HEK293 (cell line): ENCODE measurements around the gene ARHGAP25.

Experiments used
- CTCF ChIA-PET: fragments of 350-600 bp; formaldehyde crosslinking; extraction: SDS; loops from one replicate; lab custom pipeline; 2021; ENCODE audit warnings: antibody characterized with exemption; lab: Yijun Ruan, JAX
- POLR2A ChIA-PET: fragments of 300-600 bp; formaldehyde crosslinking; extraction: SDS; loops from one replicate; lab custom pipeline; 2020; ENCODE audit warnings: antibody characterized with exemption, inconsistent platforms; lab: Yijun Ruan, JAX
- H3K27ac ChIP-seq: fragments of 200-500 bp; sonication (Bioruptor generic); 2 replicates; pipeline ENCODE4 v1.5.1; 2014; ENCODE audit warnings: low read depth, low read length, control low read depth, inconsistent platforms; ENCODE audit errors: extremely low read depth
- H3K36me3 ChIP-seq, 2 experiments: fragments of 200-500 bp in 1 of 2; sonication (Bioruptor generic) in 1 of 2; 1 replicate in 1 of 2; 2 replicates in 1 of 2; pipeline ENCODE4 v1.5.1; 2014 to 2017; ENCODE audit warnings: inconsistent platforms in 2 of 2, low read length in 2 of 2; ENCODE audit not compliant: control insufficient read depth in 2 of 2, insufficient read depth in 1 of 2
- H3K4me1 ChIP-seq: fragments of 200-500 bp; sonication (Bioruptor generic); 2 replicates; pipeline ENCODE4 v1.5.1; 2014; ENCODE audit warnings: mild to moderate bottlenecking, low read length, inconsistent platforms; ENCODE audit not compliant: control insufficient read depth, insufficient read depth
- H3K4me3 ChIP-seq: 2 replicates; pipeline ENCODE4 v1.5.1; 2011; ENCODE audit warnings: low read depth, mild to moderate bottlenecking, control low read depth, low read length, moderate library complexity
- H3K9me3 ChIP-seq: fragments of 200-500 bp; sonication (Bioruptor generic); 2 replicates; pipeline ENCODE4 v1.5.1; 2014; ENCODE audit warnings: low read depth, low read length, inconsistent platforms; ENCODE audit not compliant: control insufficient read depth, insufficient read depth
- GLI4 ChIP-seq: fragments of 450-650 bp; formaldehyde crosslinking; IDR thresholded peaks from 2 replicates; pipeline ENCODE4 v1.5.1; 2016; ENCODE audit warnings: missing biosample characterization, missing genetic modification characterization
- MZF1 ChIP-seq: fragments of 450-650 bp; formaldehyde crosslinking; IDR thresholded peaks from 2 replicates; pipeline ENCODE4 v1.5.1; 2017; ENCODE audit warnings: missing biosample characterization, missing genetic modification characterization, borderline replicate concordance
- PATZ1 ChIP-seq: fragments of 450-650 bp; formaldehyde crosslinking; IDR thresholded peaks from 2 replicates; pipeline ENCODE4 v1.5.1; 2016; ENCODE audit warnings: missing biosample characterization, missing genetic modification characterization
- SETDB1 ChIP-seq: IDR thresholded peaks from one replicate; pipeline ENCODE4 v1.6.1; 2017; ENCODE audit warnings: mild to moderate bottlenecking, low read length, moderate library complexity, mixed read lengths; ENCODE audit not compliant: insufficient read length
- SP7 ChIP-seq: fragments of 450-650 bp; formaldehyde crosslinking; IDR thresholded peaks from 2 replicates; pipeline ENCODE4 v1.5.1; 2016; ENCODE audit warnings: missing biosample characterization, missing genetic modification characterization
- TSHZ1 ChIP-seq: fragments of 450-650 bp; formaldehyde crosslinking; IDR thresholded peaks from 2 replicates; pipeline ENCODE4 v1.5.1; 2016; ENCODE audit warnings: missing biosample characterization, missing genetic modification characterization, borderline replicate concordance
- ZBTB1 ChIP-seq: fragments of 450-650 bp; formaldehyde crosslinking; IDR thresholded peaks from 2 replicates; pipeline ENCODE4 v1.5.1; 2016; ENCODE audit warnings: missing biosample characterization, missing genetic modification characterization
- ZBTB21 ChIP-seq: fragments of 450-650 bp; formaldehyde crosslinking; IDR thresholded peaks from 2 replicates; pipeline ENCODE4 v1.5.1; 2017; ENCODE audit warnings: missing biosample characterization, missing genetic modification characterization
- ZFP37 ChIP-seq: fragments of 450-650 bp; formaldehyde crosslinking; IDR thresholded peaks from 2 replicates; pipeline ENCODE4 v1.5.1; 2016; ENCODE audit warnings: missing biosample characterization, missing genetic modification characterization
- ZNF221 ChIP-seq: fragments of 450-650 bp; formaldehyde crosslinking; IDR thresholded peaks from 2 replicates; pipeline ENCODE4 v1.5.1; 2017; ENCODE audit warnings: missing biosample characterization, missing genetic modification characterization, borderline replicate concordance
- ZNF248 ChIP-seq: fragments of 450-650 bp; formaldehyde crosslinking; IDR thresholded peaks from 2 replicates; pipeline ENCODE4 v1.5.1; 2017; ENCODE audit warnings: missing biosample characterization, missing genetic modification characterization
- ZNF26 ChIP-seq: fragments of 450-650 bp; formaldehyde crosslinking; IDR thresholded peaks from 2 replicates; pipeline ENCODE4 v1.5.1; 2016; ENCODE audit warnings: missing biosample characterization, missing genetic modification characterization
- ZNF311 ChIP-seq: fragments of 450-650 bp; formaldehyde crosslinking; IDR thresholded peaks from 2 replicates; pipeline ENCODE4 v1.5.1; 2017; ENCODE audit warnings: missing biosample characterization, missing genetic modification characterization, borderline replicate concordance
- ZNF341 ChIP-seq: fragments of 450-650 bp; formaldehyde crosslinking; IDR thresholded peaks from 2 replicates; pipeline ENCODE4; 2016; ENCODE audit warnings: low read depth, missing biosample characterization, missing genetic modification characterization
- ZNF354C ChIP-seq: fragments of 450-650 bp; formaldehyde crosslinking; IDR thresholded peaks from 2 replicates; pipeline ENCODE4 v1.5.1; 2016; ENCODE audit warnings: missing biosample characterization, missing genetic modification characterization, low read depth, borderline replicate concordance
- ZNF366 ChIP-seq: fragments of 450-650 bp; formaldehyde crosslinking; conservative IDR thresholded peaks from 2 replicates; pipeline ENCODE4 v1.5.1; 2016; ENCODE audit warnings: missing biosample characterization, missing genetic modification characterization
- ZNF510 ChIP-seq: fragments of 450-650 bp; formaldehyde crosslinking; IDR thresholded peaks from 2 replicates; pipeline ENCODE4 v1.5.1; 2018; ENCODE audit warnings: mild to moderate bottlenecking, missing genetic modification characterization, missing biosample characterization; ENCODE audit not compliant: insufficient replicate concordance
- ZNF571 ChIP-seq: fragments of 450-650 bp; formaldehyde crosslinking; IDR thresholded peaks from 2 replicates; pipeline ENCODE4 v1.5.0; 2017; ENCODE audit warnings: missing biosample characterization, missing genetic modification characterization
- ZNF621 ChIP-seq: fragments of 450-650 bp; formaldehyde crosslinking; IDR thresholded peaks from 2 replicates; pipeline ENCODE4 v1.5.1; 2017; ENCODE audit warnings: missing biosample characterization, missing genetic modification characterization
- ZNF654 ChIP-seq: fragments of 450-650 bp; formaldehyde crosslinking; IDR thresholded peaks from 2 replicates; pipeline ENCODE4 v1.5.1; 2016; ENCODE audit warnings: low read depth, missing biosample characterization, missing genetic modification characterization
- ZNF658 ChIP-seq: fragments of 450-650 bp; formaldehyde crosslinking; IDR thresholded peaks from 2 replicates; pipeline ENCODE4; 2016; ENCODE audit warnings: missing biosample characterization, missing genetic modification characterization
- ZNF692 ChIP-seq: fragments of 450-650 bp; formaldehyde crosslinking; IDR thresholded peaks from 2 replicates; pipeline ENCODE4 v1.5.1; 2016; ENCODE audit warnings: missing biosample characterization, missing genetic modification characterization
- ZNF768 ChIP-seq: fragments of 450-650 bp; formaldehyde crosslinking; IDR thresholded peaks from 2 replicates; pipeline ENCODE4 v1.5.1; 2018; ENCODE audit warnings: missing biosample characterization, mild to moderate bottlenecking, missing genetic modification characterization

ARHGAP25 gene

GRCh38 chr2:68838641-68839040 is 104.0 kb downstream of the ARHGAP25 start:
- H3K4me1 ChIP-seq: no peaks in the 10 kb centered on the region
- CTCF ChIA-PET: interaction anchor here (0.6 to 10.0 kb wide), 22 partner anchors 9 to 375 kb away, joined by 3 to 130 read pairs (median 4); no protein-coding TSS in a partner anchor

GRCh38 chr2:68839260-68839833 is 104.7 kb downstream of the ARHGAP25 start:
- no peaks in the 10 kb centered on the region for H3K36me3 ChIP-seq
- H3K9me3 ChIP-seq: no peaks in the 10 kb centered on the region
- no peaks in the 10 kb centered on the region for H3K4me1 ChIP-seq
- TF ChIP-seq ZNF654: peak; percentile 30
- no peak for TF ChIP-seq ZNF658 (tag by site-specific recombination)
- TF ChIP-seq SETDB1: peak; percentile 72
- no peak for TF ChIP-seq ZNF26
- CTCF ChIA-PET: interaction anchor here (0.6 to 10.0 kb wide), 18 partner anchors 8 to 376 kb away, joined by 3 to 130 read pairs (median 4); no protein-coding TSS in a partner anchor
- no peak overlapping the region for H3K27ac ChIP-seq
- no peak overlapping the region for H3K4me3 ChIP-seq
- POLR2A ChIA-PET: no interaction called here

More at GRCh38 chr2:68838641-68839040, 104.0 kb downstream of the ARHGAP25 start:
- Histone ChIP-seq H3K27ac (no peak overlapping the region), H3K9me3 (no peaks in the 10 kb centered on the region), H3K4me3 (no peak overlapping the region), H3K36me3 (no peaks in the 10 kb centered on the region)
- POLR2A ChIA-PET: no interaction called here
- no peak for TF ChIP-seq ZNF221 (tag by site-specific recombination)
- no peak for TF ChIP-seq SP7
- TF ChIP-seq ZNF341 (tag by site-specific recombination): no peak
- TF ChIP-seq ZNF692 (tag by site-specific recombination): no peak
- no peak for TF ChIP-seq TSHZ1 (tag by site-specific recombination)
- no peak for TF ChIP-seq MZF1 (tag by site-specific recombination)

- Histone ChIP-seq H3K4me3 (no peak overlapping the region), H3K36me3 (no peaks in the 10 kb centered on the region)
- TF ChIP-seq ZFP37 (tag by site-specific recombination): no peak
- TF ChIP-seq ZBTB21 (tag by site-specific recombination): no peak
- no peak for TF ChIP-seq ZNF311 (tag by site-specific recombination)
- TF ChIP-seq PATZ1 (tag by site-specific recombination): no peak
- no peak for TF ChIP-seq ZNF366 (tag by site-specific recombination)
- TF ChIP-seq ZNF354C: no peak
- no peak for TF ChIP-seq GLI4
- no peak for TF ChIP-seq ZNF571 (tag by site-specific recombination)
- TF ChIP-seq ZNF621: no peak
- TF ChIP-seq ZNF248 (tag by site-specific recombination): no peak
- no peak for TF ChIP-seq ZNF768 (tag by site-specific recombination)
- TF ChIP-seq ZNF510 (tag by site-specific recombination): no peak
- no peak for TF ChIP-seq ZBTB1
- TF ChIP-seq, all 188 proteins: peak for 0
- POLR2A ChIA-PET: no interaction called here
- CTCF ChIA-PET: interaction anchor here (0.6 to 1.8 kb wide), 7 partner anchors 9 to 479 kb away, joined by 3 to 13 read pairs (median 5); no protein-coding TSS in a partner anchor
- H3K9me3 ChIP-seq: no peaks in the 10 kb centered on the region
- no peaks in the 10 kb centered on the region for H3K4me1 ChIP-seq
- no peak overlapping the region for H3K27ac ChIP-seq
These were observed 110.4 kb downstream of the ARHGAP25 start for GRCh38 chr2:68845043-68845442.
